NK-92 treated with Interleukin-12 subunit alpha and Interleukin-12 subunit beta, amount 100 ng/mL, for 24 hours (cell line): Measurements from ENCODE around the gene TMEM176B.
"Not testable (repeated sequence)": the region's sequence is repeated elsewhere in the genome, so short reads cannot be mapped to it uniquely, and the experiment has no call there.

Experiments
- DNase-seq: peaks from one replicate; lab custom pipeline; 2025; lab: John Stamatoyannopoulos, UW

TMEM176B gene

GRCh38 chr7:150790416-150791075, 9.6 kb downstream of the TMEM176B start:
- DNase-seq = no peak

- DNase-seq = no peak
These were observed 11.5 kb downstream of the TMEM176B start for GRCh38 chr7:150788474-150789269.

GRCh38 chr7:150787321-150788281, 12.6 kb downstream of the TMEM176B start:
- DNase-seq = no peak

- no peak for DNase-seq
These were observed 15.2 kb downstream of the TMEM176B start for GRCh38 chr7:150784954-150785353.

- DNase-seq = no peak
These were observed 15.9 kb downstream of the TMEM176B start for GRCh38 chr7:150784120-150784736.

GRCh38 chr7:150781961-150782360, 18.2 kb downstream of the TMEM176B start:
- DNase-seq = no peak

- no peak for DNase-seq
These were observed 19.1 kb downstream of the TMEM176B start for GRCh38 chr7:150781103-150781502.

GRCh38 chr7:150780292-150780691, 19.9 kb downstream of the TMEM176B start:
- no peak for DNase-seq

- peak; percentile 59 for DNase-seq
These were observed 21.3 kb downstream of the TMEM176B start for GRCh38 chr7:150778738-150779301.

- no peak for DNase-seq
These were observed 22.0 kb downstream of the TMEM176B start for GRCh38 chr7:150778014-150778737.

GRCh38 chr7:150774131-150774530, 26.0 kb downstream of the TMEM176B start:
- DNase-seq = not testable (repeated sequence)

- DNase-seq = no peak
These were observed 30.4 kb downstream of the TMEM176B start for GRCh38 chr7:150769768-150770167.

GRCh38 chr7:150766334-150766709, 33.8 kb downstream of the TMEM176B start:
- DNase-seq = no peak

GRCh38 chr7:150759479-150759878, 40.7 kb downstream of the TMEM176B start:
- no peak for DNase-seq

- DNase-seq = no peak
These were observed 43.3 kb downstream of the TMEM176B start for GRCh38 chr7:150756858-150757257.

GRCh38 chr7:150756166-150756565, 44.0 kb downstream of the TMEM176B start:
- no peak for DNase-seq

GRCh38 chr7:150755473-150756099, 44.6 kb downstream of the TMEM176B start:
- DNase-seq = no peak

GRCh38 chr7:150754951-150755350, 45.2 kb downstream of the TMEM176B start:
- no peak for DNase-seq

GRCh38 chr7:150753826-150754603, 46.1 kb downstream of the TMEM176B start:
- no peak for DNase-seq

GRCh38 chr7:150753239-150753638, 46.9 kb downstream of the TMEM176B start:
- no peak for DNase-seq
